ENCODE data around the gene PRPF6. TPM values are rescaled to one million over a fixed set of nuclear protein-coding genes. Genes with fewer than 3 reads are reported as not detected.

PRPF6 gene
- total and polyA plus RNA-seq, 2 experiments from 2014 or later: 47.1 to 54.8 TPM

DNA sequence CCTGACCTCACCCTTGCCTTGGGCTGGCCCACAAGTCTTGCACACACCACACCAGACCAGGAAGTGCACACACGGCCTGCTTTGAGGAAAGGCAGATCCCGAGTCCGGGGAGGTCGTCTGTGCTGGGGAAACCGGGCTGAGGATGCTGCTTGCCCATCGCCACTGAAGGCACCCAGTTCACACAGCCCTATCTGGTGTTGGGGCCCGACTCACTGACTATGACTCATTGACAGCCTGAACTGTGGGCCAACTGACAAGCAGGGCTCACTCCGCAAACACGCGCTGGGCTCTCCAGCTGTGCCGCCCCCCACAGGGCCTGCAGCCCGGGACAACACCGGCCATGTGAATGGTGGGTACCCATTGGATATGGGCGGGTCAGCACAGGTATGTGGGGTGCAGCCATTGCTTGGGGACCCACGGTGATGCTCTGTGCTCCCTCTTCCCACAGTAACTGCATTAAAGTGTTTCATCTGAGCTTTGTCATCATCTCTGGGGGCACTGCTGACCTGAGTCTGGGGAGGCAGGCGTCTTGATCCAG is 3.1 kb upstream of the PRPF6 start:
- H4K20me1 ChIP-seq (ENCODE audit: insufficient read depth): no peaks in the 10 kb centered on the region
- H3K4me1 ChIP-seq (ENCODE audit: insufficient read depth): peaks cover 14% of the 10 kb centered on the region
- in situ Hi-C loops (cut with MboI): no loop called here
- no peak overlapping the region for H3K9ac ChIP-seq
- WGBS, 2 experiments (ENCODE audit: low coverage in 1 of 2, low lambda C conversion rate in 2 of 2, missing lambda C conversion rate in 2 of 2): 63 to 68% methylated on average over 16 of the region's 16 CpGs
- no peaks in the 10 kb centered on the region for H3K9me3 ChIP-seq (ENCODE audit: low read depth)
- no peak overlapping the region for H3K27ac ChIP-seq
- no peak for TF ChIP-seq EZH2phosphoT487 (IDR thresholded peaks at IDR 0.05; ENCODE audit: insufficient read depth, low read depth)
- TF ChIP-seq EZH2 (IDR thresholded peaks at IDR 0.05; ENCODE audit: insufficient read depth, poor library complexity, severe bottlenecking): no peak
- H3K4me2 ChIP-seq (ENCODE audit: unreplicated experiment): no peak overlapping the region
- no peak overlapping the region for H3K4me3 ChIP-seq
- H3K9me2 ChIP-seq (ENCODE audit: insufficient read depth): no peaks in the 10 kb centered on the region
- peaks cover 17% of the 10 kb centered on the region for H3K79me2 ChIP-seq (ENCODE audit: insufficient read depth)
- peaks cover 8% of the 10 kb centered on the region for H3F3A ChIP-seq (ENCODE audit: insufficient read depth)
- DNase-seq: peak; percentile 64
- H3K36me3 ChIP-seq (ENCODE audit: low read depth): no peaks in the 10 kb centered on the region
- no peaks in the 10 kb centered on the region for H3K27me3 ChIP-seq (replicated peaks; ENCODE audit: insufficient read depth)
- no peak overlapping the region for H2AFZ ChIP-seq

DNA sequence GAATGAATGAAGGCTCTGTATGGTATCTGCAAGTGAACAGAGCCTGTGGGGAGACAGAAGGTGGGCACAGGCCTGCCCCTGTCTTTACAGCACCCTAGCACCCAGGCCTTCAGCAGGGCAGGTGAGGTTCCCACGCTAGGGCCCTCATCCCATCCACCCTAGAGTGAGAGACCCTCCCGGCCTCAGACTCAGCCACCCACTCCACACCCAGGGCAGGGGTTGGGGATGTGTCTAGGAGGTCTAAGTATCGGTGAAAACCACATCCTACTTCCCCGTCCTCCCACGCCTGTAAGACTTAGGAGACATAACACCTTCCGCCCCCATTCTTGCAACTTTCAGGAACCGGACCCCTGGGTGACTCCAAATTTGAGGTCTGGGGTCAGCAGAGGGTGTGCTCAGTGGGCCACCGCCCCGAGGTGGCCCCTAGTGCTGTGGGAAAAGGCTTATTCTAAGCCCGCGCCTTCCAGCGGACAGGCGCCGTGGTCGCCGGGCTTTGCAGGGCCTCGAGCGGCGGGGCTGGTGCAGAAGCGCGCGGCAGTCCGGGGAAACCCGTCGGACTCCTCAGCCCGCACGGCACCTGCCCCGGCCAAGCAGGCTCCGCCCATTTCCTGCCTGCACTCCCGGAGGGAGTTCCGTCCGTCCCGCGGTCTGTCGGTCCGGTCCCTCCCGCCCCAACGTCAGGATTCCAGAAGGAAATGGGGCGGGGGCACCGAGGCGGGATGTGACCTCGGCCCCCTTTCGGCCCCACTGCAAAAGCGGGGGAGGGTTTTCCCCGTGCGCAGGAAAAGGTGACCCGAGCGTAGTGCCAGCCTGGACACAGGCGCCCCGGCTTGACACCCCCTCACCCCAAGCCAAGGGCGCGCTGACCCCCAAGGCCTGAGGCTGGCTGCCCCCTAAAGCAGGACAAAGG is 2.4 kb upstream of the PRPF6 start:
- H3K36me3 ChIP-seq (ENCODE audit: low read depth): no peaks in the 10 kb centered on the region; the same call in 1 of the 2 replicates
- DNase-seq: peak; percentile 45
- no peaks in the 10 kb centered on the region for H3K9me3 ChIP-seq (ENCODE audit: low read depth)
- peak overlapping the region; percentile 74 for H3K4me2 ChIP-seq (ENCODE audit: unreplicated experiment)
- H3F3A ChIP-seq (ENCODE audit: insufficient read depth): peaks cover under 1% of the 10 kb centered on the region; the same call in 1 of the 2 replicates
- H2AFZ ChIP-seq: peak overlapping the region; percentile 79
- no peak overlapping the region for H3K27ac ChIP-seq
- WGBS, 2 experiments (ENCODE audit: low coverage in 1 of 2, low lambda C conversion rate in 2 of 2, missing lambda C conversion rate in 2 of 2): 33 to 59% methylated on average over 12 to 51 of the region's 52 CpGs
- TF ChIP-seq EZH2phosphoT487 (IDR thresholded peaks at IDR 0.05; ENCODE audit: insufficient read depth, low read depth): no peak
- no peak for TF ChIP-seq EZH2 (IDR thresholded peaks at IDR 0.05; ENCODE audit: insufficient read depth, poor library complexity, severe bottlenecking)
- H3K27me3 ChIP-seq (replicated peaks; ENCODE audit: insufficient read depth): no peaks in the 10 kb centered on the region
- in situ Hi-C loops (cut with MboI): no loop called here
- H3K4me1 ChIP-seq (ENCODE audit: insufficient read depth): peaks cover 14% of the 10 kb centered on the region
- peak overlapping the region; percentile 56 for H3K4me3 ChIP-seq
- H3K9ac ChIP-seq: no peak overlapping the region
- H3K79me2 ChIP-seq (ENCODE audit: insufficient read depth): peaks cover 24% of the 10 kb centered on the region
- no peaks in the 10 kb centered on the region for H4K20me1 ChIP-seq (ENCODE audit: insufficient read depth)
- no peaks in the 10 kb centered on the region for H3K9me2 ChIP-seq (ENCODE audit: insufficient read depth)

DNA sequence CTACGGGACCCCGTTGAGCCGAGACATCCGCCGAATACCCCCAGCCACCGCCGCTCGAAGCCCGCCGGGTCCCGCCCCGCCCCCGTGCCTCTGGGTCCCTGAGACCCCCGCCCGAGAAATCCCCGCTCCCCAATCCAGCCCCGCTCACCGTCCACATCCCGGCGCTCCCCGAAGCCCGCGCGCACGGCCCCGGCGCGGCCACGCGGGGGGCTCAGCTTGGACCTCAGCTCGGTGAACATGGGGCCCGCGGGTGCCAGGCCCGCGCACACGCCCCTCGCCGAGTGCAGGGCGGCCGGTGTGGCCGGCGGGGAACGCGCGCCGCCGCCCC is 1.7 kb upstream of the PRPF6 start:
- WGBS, 2 experiments (ENCODE audit: low coverage in 1 of 2, low lambda C conversion rate in 2 of 2, missing lambda C conversion rate in 2 of 2): 2 to 3% methylated on average over 7 to 18 of the region's 47 CpGs
- Histone ChIP-seq H2AFZ (peak overlapping the region; percentile 79), H3K4me3 (peak overlapping the region; percentile 56), H3K9ac (no peak overlapping the region), H3F3A (ENCODE audit: insufficient read depth) (no peaks in the 10 kb centered on the region), H3K27ac (no peak overlapping the region), H3K36me3 (ENCODE audit: low read depth) (peaks cover 6% of the 10 kb centered on the region; the same call in 1 of the 2 replicates), H3K4me2 (ENCODE audit: unreplicated experiment) (peak overlapping the region; percentile 74), H3K4me1 (ENCODE audit: insufficient read depth) (peaks cover 14% of the 10 kb centered on the region), H3K9me3 (ENCODE audit: low read depth) (no peaks in the 10 kb centered on the region), H3K79me2 (ENCODE audit: insufficient read depth) (peaks cover 31% of the 10 kb centered on the region), H3K27me3 (replicated peaks; ENCODE audit: insufficient read depth) (no peaks in the 10 kb centered on the region), H4K20me1 (ENCODE audit: insufficient read depth) (no peaks in the 10 kb centered on the region), H3K9me2 (ENCODE audit: insufficient read depth) (no peaks in the 10 kb centered on the region)
- TF ChIP-seq EZH2 (IDR thresholded peaks at IDR 0.05; ENCODE audit: insufficient read depth, poor library complexity, severe bottlenecking) (no peak), EZH2phosphoT487 (IDR thresholded peaks at IDR 0.05; ENCODE audit: insufficient read depth, low read depth) (no peak)
- DNase-seq: no peak
- in situ Hi-C loops (cut with MboI): no loop called here

DNA sequence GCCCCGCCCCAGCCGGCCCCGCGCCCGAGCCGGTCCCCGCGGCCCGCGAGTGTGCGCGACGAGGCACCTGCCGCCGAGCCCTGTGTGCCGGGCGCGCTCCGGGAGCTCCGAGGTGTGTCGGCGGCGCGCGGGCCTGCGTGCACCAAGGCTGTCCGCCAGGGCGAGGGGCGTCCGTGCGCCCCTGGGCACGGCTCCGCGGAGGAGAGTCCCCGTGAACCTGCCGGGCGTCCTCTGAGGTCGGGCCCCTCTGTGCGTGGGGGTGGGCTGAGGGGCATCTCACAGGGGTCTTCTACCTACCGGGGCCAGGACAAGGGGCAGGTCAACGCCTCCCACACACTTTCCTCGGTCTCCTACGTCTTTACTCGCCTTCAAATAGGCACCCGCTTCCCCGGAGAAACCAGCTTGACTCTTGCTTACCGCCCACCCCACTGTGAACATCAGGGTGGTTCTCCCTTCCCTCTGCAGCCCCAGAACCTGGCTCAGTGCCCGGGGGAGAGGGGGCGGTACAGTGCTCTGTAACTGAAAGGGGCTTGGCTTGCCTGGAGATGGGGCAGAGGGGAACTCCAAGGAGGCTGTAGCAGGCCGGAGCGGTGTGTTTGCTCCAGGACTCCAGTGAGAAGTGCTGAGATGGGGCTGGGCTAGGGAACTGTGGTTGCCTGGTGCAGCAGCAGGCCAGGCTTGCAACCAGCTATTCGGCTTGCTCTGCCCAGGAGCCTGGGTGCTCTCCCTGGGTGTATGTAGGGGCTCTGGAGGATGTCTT is 1.2 kb upstream of the PRPF6 start, which contains the start of gene SAMD10:
SAMD10 (minus strand) TSS at position 86 of the 760 bp plus-strand sequence. CDS start 175 bp downstream, outside the sequence.
- no peak within 1 kb of the TSS for H3K9ac ChIP-seq
- H3K36me3 ChIP-seq (ENCODE audit: low read depth): peaks cover 11% of the 10 kb centered on the region; the same call in 1 of the 2 replicates
- peak within 1 kb of the TSS; percentile 84 for H2AFZ ChIP-seq
- peak; percentile 33 for DNase-seq
- no peaks in the 10 kb centered on the region for H3K27me3 ChIP-seq (replicated peaks; ENCODE audit: insufficient read depth)
- no peaks in the 10 kb centered on the region for H3F3A ChIP-seq (ENCODE audit: insufficient read depth)
- peak within 1 kb of the TSS; percentile 56 for H3K4me3 ChIP-seq
- H3K79me2 ChIP-seq (ENCODE audit: insufficient read depth): peaks cover 36% of the 10 kb centered on the region
- in situ Hi-C loops (cut with MboI): no loop called here
- no peaks in the 10 kb centered on the region for H4K20me1 ChIP-seq (ENCODE audit: insufficient read depth)
- H3K9me2 ChIP-seq (ENCODE audit: insufficient read depth): no peaks in the 10 kb centered on the region
- peak within 1 kb of the TSS; percentile 74 for H3K4me2 ChIP-seq (ENCODE audit: unreplicated experiment)
- no peaks in the 10 kb centered on the region for H3K9me3 ChIP-seq (ENCODE audit: low read depth)
- no peak within 1 kb of the TSS for H3K27ac ChIP-seq
- H3K4me1 ChIP-seq (ENCODE audit: insufficient read depth): peaks cover 14% of the 10 kb centered on the region
- WGBS, 2 experiments (ENCODE audit: low coverage in 1 of 2, low lambda C conversion rate in 2 of 2, missing lambda C conversion rate in 2 of 2): 13 to 25% methylated on average over 17 to 39 of the region's 52 CpGs
- TF ChIP-seq EZH2phosphoT487 (IDR thresholded peaks at IDR 0.05; ENCODE audit: insufficient read depth, low read depth) (no peak), EZH2 (IDR thresholded peaks at IDR 0.05; ENCODE audit: insufficient read depth, poor library complexity, severe bottlenecking) (no peak)
